DND-41 (cell line): ENCODE measurements around the gene IRX2.

Experiments
- EZH2 ChIP-seq: IDR thresholded peaks from 3 replicates; pipeline ENCODE4 v1.6.1; 2012; ENCODE audit warnings: borderline replicate concordance, low read depth, mild to moderate bottlenecking, moderate library complexity, low read length, inconsistent platforms; ENCODE audit not compliant: severe bottlenecking
- TF ChIP-seq, protein P1 (sequence below): IDR thresholded peaks from 2 replicates; pipeline ENCODE4 v1.5.1; 2012; ENCODE audit warnings: borderline replicate concordance, low read length, moderate library complexity, mild to moderate bottlenecking; ENCODE audit not compliant: poor library complexity, severe bottlenecking; ENCODE audit errors: extremely low read depth

DNA sequence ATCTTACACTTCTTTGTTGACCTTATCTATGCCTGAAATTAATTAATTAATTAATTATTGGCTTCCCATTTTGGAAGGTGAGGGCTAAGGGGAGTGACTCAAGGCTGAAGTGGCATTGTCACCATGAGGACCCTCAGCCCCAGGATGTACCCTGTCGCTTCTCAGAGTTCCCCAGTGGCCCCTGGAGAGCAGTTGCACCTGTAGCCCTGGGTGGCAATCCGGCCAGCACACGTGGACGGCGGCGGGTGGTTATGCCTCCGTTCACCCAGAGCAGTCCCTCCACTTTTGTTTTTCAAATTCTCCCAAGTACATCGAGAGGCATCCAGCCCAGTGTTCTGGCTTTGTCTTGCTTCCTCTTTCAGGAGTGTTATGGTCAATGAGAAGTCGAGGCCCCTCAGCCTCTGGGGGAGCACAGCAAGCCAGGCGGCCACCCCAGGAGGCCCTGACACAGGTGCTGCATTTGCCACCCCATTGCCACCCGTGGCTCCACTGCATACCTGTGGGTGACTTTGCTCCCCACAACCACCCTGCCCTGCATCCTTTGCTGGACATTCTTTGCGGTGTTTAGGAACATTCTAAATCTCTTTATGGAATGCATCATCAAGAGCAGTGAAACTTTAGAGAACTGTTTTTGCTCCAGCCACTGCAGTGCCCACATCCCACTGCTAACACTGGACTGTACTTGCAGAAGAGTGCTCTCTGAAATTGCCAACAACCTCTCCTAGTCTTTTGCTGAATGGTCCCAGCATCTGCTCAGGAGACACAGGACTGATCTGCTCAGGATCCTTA lies 11.5 kb upstream of the IRX2 start:
- TF ChIP-seq, protein P1, sequence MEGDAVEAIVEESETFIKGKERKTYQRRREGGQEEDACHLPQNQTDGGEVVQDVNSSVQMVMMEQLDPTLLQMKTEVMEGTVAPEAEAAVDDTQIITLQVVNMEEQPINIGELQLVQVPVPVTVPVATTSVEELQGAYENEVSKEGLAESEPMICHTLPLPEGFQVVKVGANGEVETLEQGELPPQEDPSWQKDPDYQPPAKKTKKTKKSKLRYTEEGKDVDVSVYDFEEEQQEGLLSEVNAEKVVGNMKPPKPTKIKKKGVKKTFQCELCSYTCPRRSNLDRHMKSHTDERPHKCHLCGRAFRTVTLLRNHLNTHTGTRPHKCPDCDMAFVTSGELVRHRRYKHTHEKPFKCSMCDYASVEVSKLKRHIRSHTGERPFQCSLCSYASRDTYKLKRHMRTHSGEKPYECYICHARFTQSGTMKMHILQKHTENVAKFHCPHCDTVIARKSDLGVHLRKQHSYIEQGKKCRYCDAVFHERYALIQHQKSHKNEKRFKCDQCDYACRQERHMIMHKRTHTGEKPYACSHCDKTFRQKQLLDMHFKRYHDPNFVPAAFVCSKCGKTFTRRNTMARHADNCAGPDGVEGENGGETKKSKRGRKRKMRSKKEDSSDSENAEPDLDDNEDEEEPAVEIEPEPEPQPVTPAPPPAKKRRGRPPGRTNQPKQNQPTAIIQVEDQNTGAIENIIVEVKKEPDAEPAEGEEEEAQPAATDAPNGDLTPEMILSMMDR: no peak
- no peak for TF ChIP-seq EZH2
